ENCODE measurements around the gene SNX5.
"Not testable (repeated sequence)": the region's sequence is repeated elsewhere in the genome, so short reads cannot be mapped to it uniquely, and the experiment has no call there.

SNX5 gene

DNA sequence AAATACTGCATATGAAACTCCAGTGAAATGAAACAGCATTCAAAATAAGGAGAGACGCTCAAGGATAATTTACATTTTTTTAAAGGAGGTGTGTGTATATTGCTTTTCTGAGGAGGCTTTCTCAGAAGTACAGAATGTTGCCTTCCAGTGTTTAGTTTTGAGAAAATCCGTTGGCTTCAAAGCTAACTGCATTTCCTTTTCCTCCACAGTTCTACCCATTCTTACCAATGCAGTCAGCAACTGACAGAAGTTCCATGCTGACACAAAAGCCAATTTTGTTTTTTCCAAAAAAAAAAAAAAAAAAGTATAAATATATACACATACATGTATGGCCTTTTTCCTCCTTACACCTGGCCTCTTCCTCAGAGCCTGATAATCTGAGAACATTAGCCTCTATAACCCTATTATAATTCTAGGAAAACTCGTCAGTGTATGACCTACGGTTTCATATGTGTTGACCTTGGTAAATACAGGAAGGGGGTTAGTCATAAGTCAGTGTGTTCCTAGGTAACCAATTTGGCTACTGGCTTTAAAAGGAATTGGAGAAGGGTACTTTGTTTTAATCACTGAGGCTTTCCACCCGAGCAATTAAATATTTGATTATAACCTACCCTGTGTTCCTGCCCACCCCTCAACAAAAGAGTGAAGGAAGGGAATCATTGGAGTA, 24.4 kb upstream of the SNX5 start:
- no peak for DNase-seq

DNA sequence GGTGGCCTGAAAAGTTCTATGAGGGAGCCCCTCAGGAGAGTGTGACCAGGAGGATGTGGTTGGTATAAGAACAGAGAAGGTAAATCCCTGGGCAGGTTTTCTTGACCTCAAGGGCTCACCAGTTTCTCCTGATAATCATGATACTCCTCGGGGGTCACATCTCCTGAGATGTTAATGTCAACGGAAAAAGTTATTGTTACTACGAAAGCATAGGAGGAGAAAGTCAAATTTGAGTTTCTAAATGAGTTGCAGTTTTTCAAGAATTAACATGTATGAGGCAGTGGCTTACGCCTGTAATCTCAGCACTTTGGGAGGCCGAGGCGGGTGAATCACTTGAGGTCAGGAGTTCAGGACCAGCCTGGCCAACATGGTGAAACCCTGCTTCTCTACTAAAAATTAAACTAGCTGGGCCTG, 23.6 kb upstream of the SNX5 start:
- no peak for DNase-seq

DNA sequence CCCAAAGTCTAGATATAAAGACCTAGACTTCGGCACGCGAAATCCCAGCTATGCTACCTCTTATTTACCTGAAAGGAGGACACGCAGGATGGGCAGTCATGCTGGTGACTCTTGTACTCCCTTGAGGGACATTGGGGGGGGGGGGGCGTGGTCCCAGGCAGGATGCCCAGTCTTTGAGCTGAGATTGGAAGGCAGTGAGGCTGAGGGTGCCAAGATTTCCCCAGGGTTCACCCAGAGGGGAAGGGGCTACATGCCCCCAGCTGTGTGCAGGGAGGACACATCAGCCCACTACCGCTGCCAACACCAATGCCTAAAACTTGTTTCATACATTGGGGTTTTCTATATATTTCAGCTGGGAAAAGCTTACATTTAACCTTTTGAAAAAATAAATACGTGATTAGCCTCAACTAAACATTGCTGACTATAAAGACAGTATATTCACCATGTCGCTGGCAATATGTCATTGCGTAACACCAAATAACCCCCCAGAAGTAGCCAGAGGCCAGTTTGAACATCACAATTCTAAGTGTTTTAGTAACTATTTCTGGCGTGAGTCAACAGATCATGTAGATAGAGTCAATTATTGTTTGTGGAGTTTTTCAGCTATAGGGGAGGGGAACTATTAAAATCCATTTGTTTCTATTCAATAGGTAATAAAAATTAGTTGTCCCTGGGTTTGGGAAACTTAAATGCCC, 21.8 kb upstream of the SNX5 start:
- no peak for DNase-seq

DNA sequence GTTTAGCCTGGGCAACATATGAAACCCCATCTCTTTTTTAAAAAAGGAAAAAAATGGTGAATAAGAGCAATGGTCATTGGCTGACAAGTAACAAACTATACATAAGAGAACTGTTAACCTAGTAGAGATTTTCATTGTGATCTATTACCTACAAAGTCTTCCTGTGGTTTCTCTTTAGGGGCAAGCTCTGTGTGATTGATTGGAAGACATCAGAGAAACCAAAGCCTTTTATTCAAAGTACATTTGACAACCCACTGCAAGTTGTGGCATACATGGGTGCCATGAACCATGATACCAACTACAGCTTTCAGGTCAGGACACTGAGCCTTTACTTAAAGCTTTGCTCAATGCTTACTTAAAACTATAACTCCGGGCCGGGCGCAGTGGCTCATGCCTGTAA, 19.4 kb upstream of the SNX5 start:
- DNase-seq, result no peak

DNA sequence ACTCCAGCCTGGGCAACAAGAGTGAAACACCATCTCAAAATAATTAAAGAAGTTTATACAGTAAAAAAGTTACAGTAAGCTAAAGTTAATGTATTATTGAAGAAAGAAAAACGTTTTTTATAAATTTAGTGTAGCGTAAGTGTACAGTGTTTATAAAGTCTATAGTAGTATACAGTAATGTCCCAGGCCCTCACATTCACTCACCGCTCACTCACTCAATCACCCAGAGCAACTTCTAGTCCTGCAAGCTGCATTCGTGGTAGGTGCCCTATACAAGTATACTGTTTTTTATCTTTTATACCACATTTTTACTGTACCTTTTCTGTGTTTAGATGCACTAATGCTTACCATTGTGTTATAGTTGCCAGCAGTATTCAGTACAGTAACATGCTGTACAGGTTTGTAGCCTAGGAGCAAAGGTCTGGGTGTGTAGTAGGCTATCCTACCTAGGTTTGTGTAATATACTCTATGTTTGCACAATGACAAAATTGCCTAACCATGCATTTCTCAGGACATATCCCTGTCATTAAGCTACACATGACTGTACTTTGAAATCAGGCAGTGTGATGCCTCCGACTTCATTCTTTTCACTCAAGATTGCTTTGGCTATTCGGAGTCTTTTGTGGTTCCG, 16.9 kb upstream of the SNX5 start:
- no peak for DNase-seq

DNA sequence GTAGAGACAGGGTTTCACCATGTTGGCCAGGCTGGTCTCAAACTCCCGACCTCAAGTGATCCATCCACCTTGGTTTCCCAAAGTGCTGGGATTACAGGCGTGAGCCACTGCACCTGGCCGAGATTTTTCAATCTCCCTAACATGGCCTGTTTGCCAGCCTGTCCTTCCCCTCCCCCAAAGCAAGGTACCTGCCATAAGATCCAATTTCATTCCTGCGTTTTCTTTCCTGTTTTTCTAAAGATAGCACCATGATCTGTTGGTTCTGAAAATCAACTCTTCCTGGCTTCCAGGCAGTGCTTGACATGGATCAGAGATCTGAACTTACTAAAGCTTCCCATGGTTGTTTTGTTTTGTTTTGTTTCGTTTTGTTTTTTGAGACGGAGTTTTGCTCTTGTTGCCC, 7.7 kb upstream of the SNX5 start:
- DNase-seq, result no peak

DNA sequence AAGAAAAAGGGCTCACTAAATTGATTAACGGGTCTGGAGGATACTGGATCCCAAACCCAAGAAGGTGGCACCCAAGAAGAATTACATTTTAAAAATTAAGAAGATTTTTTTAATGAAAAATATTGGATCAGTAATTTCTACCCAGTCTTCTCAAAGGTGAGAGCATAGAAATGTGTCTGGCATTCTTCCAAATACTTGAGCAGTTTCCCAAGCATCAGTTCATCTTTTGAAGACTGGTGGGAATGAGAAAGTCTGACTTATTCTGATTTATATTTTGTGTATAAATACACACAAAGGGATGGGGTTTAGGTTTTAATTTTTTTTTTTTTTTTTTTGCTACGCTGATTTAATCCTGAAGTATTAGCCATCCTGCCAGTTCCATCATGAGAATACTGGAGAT, 3.5 kb upstream of the SNX5 start:
- DNase-seq, result no peak

DNA sequence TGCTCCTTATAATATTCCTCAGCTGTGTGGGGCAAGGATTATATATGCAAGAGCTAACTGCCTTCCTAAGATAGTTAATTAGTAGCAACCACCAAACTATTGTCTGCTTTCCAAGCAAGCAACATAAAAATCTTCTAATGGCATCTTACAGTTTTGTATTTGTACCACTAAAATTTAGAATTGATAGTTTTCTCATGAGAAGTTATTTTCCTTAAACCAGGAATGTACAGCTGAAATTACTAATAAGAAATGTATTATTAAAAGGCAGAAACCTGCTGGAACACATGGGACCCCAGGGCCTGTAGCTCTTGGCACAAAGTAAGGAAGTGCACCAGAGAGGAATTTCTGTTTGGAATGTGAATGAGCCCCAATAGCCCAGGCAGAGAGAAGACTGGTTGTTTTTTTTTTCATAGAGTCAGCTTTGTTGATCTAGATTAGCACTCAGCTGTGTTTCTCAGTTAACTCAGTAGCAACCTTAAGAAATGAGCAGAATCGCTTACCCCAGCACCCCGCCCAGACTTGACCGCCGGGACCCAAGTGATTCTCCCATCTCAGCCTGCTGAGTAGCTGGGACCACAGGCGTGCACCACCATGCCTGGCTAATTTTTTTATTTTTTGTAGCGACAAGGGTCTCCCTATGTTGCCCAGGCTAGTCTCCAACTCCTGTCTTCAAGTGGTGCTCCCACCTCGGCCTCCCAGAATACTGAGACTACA, 2.9 kb upstream of the SNX5 start:
- no peak for DNase-seq

DNA sequence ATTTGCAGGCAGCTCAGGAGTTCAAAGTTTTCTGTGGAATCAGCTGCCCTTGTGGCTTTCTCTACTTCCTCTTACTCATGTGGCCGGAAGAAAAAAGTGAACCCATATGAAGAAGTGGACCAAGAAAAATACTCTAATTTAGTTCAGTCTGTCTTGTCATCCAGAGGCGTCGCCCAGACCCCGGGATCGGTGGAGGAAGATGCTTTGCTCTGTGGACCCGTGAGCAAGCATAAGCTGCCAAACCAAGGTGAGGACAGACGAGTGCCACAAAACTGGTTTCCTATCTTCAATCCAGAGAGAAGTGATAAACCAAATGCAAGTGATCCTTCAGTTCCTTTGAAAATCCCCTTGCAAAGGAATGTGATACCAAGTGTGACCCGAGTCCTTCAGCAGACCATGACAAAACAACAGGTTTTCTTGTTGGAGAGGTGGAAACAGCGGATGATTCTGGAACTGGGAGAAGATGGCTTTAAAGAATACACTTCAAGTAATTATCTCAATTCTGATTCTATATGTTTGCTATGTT, 1.4 kb upstream of the SNX5 start:
- DNase-seq, result no peak

DNA sequence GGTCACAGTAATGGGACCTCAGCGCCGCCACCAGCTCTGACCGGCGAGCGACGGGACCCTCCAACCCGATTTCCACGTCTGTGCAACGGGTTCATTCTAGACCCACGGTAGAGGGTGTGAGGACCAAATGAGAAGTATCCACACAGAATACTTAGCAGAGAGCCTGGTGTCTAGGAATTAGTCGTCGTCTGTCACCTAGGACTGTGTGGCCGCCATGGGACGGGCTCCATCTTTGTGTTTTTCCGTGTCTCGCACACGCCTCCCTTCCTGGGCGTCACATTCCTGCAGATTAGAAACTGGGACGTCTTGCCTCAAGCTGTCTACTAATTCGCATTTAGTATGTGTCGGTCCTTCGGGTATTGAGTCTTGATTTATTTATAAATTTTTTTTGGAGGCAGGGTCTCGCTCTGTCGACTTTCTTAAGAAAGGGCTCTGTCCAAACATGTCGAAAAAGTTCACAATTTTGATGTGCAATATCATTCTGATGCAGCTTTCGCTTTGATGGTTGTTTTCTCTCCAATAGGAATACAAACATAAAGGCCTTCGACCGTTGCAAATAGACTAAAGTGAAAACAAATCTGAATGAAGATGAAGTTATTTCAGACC, 787 bp upstream of the SNX5 start:
- DNase-seq, result no peak

DNA sequence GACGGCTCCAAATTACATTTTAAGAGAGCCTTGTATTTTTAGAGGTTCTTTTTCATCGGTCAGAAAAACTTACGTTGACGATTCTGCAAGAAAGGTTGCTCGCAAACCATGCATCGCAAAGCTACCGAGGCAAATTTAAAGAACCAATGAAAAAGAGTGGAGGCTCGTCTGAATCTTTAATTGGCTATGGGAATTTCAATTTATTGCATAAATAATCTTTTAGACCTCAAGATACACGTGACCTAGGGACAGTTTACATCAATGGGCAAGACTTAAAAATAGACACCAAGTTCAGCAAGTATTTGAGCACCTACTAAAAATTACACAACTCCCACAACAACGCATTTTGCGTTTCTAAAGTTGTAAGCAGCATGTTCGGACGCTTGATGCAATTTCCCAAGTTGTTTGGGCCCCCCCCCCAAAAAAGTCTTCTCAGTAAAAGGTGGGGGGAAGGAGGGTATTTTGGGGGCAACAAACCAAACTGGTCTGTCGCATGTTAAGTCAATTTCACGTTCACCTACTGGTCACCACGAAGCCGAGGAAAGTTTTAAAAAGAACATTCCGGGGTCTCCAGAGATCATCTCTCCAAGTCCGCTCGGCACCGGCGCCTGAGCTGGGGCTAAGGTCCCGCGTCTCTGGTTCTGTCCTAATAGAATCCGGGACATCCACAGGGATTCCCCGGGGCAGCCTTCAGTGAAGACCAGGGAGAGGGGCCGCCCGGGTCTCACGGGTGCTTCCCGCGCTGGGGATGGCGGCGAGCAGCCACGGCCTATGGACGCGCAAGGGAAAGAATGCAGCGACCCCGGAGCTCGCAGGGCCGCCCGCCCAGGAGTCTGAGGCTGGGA, 851 bp downstream of the SNX5 start:
- DNase-seq, result peak; percentile 26

DNA sequence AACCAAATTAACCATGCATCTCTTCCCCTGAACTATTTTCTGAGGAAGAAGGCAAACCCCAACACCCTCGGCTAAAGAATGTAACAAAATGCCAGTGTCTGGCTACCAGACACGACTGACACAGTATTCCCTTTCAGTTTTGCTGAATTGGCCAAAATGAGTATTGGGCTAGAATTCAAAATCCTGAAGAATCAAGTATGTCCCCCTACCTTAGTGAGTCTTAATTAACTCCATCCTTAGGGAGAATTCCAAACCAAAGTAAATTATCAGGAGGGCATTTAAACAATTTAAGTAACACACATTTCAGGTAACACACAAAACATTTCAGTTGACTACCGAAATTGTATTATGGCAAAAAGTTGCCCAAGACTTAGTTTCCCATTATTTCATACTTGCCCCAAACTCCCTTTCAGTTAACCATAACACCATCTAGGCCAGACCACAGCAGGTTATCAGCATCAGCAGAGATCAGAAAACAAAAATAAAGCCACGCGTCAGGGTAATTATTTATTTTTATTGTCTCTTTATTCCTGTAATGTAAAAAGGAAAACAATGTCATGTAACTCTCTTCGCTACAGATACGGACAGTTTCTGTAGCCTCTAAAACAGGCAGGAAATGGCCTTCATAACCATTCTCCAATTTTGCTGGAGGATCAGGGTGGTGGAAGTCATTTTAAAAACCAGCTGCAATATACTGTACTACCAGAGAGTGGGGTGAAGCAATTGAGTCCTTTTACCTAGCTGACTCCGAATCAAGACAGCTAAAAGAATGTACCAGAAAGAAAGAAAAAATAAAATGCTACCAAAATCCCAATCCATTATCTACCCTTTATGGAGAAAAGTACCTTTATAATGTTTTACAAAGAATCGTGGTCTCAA, 1.9 kb downstream of the SNX5 start:
- no peak for DNase-seq

DNA sequence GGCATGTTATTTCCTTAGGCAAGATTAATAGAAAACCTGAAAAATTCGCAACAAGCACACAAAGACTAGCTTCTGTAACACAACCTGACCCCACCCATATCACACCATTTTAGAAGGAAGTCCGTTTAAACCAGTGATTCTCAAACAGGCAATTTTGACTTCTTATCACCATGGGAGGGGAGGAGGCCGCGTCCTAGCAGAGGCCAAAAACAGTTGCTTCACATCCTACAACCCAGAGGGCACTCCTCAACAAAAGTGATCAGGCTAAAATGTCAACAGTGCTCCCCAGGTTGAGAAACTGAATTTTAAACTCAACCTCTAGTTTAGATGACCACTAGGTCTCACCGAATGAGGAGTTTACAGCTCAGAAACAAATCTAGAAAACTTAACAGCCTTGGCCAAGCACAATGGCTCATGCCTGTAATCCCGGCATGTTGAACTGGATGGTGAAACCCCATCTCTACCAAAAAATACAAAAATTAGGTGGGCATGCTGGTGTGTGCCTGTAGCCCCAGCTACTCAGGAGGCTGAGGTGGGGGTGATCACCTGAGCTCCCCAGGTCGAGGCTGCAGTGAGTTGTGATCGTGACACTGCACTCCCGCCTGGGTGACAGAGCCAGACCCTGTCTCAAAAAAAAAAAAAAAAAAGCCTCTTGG, 3.4 kb downstream of the SNX5 start:
- no peak for DNase-seq

DNA sequence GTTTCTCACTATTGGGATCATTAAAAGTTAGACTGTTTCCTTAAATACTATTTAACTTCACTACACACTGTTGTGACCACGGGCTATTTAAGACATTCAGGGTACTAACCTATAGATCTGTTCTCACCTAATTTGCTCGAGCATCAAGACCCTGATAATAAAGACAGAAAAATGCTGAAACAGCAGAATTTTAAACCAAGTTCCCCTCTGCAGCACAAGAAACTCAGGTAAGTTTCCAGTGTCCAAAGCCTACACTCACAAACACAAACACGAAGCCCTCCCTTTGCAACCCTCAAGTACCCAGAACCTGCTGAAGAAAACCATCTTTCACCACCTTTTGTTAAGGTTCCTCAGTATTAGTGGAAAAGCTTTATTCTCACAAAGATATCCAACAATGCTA, 4.0 kb downstream of the SNX5 start:
- DNase-seq, result no peak

DNA sequence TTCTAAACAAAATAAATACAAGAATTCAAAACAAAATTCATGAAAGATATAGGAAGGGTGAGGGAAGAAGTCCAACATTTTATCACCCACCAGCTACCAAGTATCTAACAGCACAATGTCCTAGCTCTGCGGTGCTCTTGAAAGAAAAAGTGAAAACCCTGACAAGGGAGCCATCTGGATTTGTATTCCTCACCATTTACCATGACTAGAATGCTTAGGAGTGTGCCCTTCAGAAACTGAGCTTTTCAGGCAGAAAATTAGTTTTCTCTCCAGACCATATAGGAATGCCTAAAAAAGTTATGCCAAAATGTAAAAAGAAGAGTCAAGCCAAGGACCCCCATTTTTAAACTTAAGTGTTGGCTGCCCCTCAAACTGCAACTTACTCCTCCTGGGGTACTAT, 4.5 kb downstream of the SNX5 start:
- no peak for DNase-seq

DNA sequence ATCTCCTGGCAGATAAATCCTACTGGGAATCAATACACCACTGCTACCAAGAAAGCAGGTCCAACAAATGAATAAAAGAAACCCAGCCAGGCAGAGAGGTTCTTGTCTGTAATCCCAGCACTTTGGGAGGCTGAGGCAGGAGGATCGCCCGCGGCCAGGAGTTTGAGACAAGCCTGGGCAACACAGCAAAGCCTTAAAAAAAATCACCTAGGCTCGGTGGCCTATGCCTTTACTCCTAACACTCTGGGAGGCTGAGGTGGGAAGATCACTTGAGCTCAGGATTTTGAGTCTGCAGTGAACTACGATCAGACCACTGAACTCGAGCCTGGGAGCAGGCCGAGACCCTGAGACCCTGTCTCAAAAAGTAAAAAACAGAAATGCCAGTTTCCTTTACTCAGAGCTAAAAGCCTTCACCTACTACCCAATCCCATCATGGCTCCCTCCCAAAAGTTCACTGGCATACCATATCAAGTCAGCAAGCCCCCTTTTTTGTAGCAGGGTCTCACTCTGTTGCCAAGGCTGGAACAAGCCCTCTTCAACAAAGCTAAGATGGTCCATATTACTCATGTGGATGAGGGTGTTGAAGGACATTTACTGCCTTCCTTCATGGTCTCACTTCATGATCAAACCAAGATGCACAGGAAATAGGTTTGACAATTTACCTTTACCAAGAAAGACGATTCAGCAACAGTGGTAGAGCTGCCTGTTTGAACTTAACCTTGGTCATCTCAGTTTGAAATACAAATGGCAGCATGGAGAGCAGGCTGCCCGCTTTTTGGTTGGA, 5.3 kb downstream of the SNX5 start:
- no peak for DNase-seq

DNA sequence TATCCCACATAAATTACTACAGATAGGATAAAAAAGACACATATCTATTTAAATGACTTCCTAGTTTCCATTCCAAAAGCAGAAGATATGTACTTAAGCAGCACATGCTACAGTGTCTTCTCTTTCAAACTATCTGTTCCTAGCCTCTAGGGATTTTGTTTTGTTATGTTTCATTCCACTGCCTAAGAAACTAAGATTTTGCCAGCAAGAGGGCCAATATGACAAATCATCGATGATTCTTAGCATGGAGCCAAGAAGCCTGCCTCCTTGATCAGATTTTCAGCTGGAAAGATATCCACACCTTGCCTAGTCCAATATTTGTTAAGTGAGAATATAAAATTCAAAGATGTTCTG, 7.0 kb downstream of the SNX5 start:
- no peak for DNase-seq

DNA sequence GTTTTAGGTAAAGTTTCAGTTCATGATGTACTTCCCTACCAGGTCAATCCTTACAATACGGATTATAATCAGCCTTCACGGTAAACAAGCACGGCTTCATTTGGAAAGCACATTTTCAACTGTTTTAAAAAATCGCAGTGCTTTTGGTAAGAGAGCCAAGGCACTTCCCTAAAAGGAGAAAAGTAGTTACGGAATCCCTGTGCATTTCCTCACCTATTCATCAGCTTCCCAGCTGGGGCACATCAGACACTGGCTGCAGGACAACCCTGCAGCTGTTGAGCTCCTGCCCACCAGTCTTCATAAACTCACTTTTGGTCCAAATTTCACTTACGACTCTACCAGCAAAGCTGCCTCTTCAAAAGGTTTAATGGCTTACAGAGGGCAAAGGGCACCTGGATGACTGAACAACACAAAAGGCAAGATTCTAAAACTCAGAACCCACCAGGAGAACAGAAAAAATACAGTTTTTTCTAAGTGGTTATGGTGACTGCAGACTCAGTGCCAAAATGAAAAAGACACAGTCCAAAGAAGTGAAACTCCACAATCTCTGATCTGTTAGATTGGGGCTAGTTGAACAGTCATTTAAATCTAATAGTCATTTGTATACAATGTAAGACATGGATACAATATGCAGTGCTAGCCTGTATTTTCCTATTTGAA, 7.5 kb downstream of the SNX5 start:
- DNase-seq, result no peak

DNA sequence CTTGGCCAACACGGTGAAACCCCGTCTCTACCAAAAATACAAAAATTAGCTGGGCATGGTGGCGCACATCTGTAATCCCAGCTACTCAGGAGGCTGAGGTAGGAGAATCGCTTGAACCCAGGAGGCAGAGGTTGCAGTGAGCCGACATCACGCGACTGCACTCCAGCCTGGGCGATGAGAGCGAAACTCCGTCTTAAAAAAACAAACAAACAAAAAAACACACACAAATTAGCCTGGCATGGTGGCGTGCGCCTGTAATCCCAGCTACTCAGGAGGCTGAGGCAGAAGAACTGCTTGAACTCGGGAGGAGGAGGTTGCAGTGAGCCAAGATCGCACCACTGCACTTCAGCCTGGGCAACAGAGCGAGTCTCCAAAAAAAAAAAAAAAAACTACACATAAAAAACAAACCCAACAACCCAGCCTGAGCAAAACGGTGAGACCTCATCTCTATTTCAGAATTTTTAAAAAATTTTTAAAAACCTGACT, 8.2 kb downstream of the SNX5 start:
- DNase-seq, result not testable (repeated sequence)

Measured in NCI-H446 treated with DMSO at 0.1 percent for 48 hours (cell line).